Left lobe of liver (tissue), 2 donors: ENCODE data around the gene TENT4A. TPM values are rescaled to one million over a fixed set of nuclear protein-coding genes. Genes with fewer than 3 reads are reported as not detected.

ENCODE experiments used
- ATAC-seq: fragments of 200-7000 bp; cut with Tn5 transposase; one replicate; pipeline ENCODE4 v1.9.1; 2020; ENCODE audit warnings: mild to moderate bottlenecking, moderate library complexity
- DNase-seq: peaks from one replicate; pipeline ENCODE4 v3.0.0-alpha.2; 2020; ENCODE audit warnings: low spot score
- total RNA-seq: library from RNA; stranded (reverse); gene quantifications from one replicate; pipeline ENCODE4 v1.2.1, GENCODE V29; 2021
- donor health status: DM: no; HTN: no; CAD: no; lungs with moderate emphysema.
- donor health status: DM: no; HTN: yes; CAD: no.

Gene TENT4A
- total RNA-seq, 1 donor from 2014 or later = 14.3 TPM

DNA sequence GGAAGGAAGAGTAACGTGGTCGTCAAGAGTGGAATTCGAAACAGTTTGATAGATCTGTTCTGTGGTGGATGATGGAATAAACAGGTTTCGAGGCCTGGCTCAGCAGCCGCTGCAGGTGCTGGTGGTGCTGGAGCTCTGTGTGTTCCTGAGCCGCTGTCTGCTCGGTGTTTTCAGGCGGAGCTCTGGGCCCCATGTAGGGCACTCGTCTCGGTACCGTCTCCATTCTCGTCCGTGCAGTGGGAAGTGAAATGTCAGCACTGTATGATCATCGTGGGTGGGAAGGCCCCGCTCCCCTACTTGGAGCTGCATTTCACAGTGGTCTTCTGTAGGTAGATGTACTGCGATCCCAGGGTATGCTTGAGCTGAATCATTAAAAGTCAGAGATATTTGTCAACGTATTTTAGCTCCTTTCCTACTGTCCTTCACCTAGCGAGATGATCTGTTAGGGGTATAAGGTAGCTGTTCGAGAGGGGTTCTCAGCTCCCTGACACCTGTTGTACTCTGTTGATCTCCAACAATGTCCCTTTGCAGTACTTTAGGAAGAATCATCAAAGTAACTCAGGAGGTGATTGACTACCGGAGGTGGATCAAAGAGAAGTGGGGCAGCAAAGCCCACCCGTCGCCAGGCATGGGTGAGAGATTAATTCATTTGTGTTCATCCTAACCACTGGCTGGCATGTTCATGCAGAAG, 35.9 kb downstream of the TENT4A start:
- ATAC-seq (no peak), DNase-seq (no peak)

DNA sequence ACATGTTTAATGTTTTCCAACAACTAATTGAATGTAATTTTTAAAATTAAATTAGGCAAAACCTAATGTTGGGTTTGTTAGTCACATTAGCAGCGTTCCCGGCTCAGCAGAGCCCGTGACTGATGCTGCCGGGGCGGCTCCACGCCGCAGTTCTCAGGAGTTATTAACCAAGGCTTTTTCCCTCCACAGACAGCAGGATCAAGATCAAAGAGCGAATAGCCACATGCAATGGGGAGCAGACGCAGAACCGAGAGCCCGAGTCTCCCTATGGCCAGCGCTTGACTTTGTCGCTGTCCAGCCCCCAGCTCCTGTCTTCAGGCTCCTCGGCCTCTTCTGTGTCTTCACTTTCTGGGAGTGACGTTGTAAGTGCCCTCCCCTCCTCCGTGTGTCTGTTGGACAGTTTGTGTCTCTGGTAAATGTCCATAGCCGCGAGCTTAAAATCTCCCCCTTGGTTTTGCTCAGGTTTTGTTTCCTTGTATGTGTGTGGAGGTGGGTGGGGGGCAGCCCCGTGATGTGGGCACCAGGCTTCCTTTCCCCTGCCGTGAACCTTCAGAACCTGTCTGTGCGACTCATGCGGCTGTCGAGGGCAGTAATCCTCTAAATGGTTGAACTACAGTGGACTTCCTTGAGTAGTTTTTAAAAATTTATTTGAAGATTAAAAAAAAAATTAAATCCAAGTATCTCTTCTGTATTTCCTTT, 37.1 kb downstream of the TENT4A start:
- ATAC-seq (no peak), DNase-seq (no peak)

DNA sequence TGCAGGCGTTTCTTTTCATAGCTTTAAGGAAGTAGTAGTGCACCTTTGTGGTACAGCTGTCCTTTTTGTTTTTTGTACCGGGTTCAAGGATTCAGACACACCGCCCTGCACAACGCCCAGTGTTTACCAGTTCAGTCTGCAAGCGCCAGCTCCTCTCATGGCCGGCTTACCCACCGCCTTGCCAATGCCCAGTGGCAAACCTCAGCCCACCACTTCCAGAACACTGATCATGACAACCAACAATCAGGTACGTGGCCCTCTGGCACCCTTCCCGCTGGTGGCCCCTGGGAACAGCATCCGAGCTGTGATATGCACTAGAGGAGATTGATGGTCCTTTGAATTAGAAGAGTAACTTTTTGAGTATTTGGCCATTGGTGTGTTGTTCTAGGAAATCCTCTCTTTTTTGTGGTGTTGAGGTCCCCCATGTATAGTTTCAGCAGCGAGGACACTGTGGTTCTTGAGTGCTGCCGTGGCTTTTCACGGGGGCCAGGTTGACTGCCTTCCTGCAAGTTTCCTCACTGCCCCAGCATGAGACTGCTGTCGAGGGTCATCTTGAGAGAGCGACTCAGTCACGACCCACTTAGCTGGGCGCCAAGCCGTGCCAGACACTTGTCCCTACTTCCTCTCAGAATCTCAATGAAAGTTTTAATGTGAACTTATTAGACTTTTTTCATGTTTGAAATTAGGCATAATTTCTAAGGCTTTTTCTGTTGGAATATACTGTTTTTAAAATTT, 37.9 kb downstream of the TENT4A start:
- ATAC-seq (no peak), DNase-seq (no peak)

DNA sequence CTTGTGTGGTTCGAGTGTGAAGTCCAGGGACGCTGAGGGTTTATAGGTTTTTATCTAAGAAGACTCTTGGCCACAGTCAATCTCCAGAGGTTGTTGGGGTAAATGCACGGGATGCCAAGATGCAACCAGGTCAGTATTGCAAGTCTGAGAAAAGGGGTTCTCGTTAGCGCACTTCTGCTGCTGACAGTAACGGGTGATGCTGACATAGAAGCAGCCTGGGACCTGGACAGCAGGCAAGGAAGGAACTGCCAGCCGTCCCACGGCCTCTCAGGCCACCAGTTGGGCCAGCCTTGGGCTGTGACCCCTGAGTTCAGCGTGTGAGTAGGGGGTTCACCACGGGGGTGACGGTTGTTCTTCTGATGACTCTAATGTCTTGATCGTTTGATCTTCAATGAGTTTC, 39.0 kb downstream of the TENT4A start:
- ATAC-seq (no peak), DNase-seq (no peak)

DNA sequence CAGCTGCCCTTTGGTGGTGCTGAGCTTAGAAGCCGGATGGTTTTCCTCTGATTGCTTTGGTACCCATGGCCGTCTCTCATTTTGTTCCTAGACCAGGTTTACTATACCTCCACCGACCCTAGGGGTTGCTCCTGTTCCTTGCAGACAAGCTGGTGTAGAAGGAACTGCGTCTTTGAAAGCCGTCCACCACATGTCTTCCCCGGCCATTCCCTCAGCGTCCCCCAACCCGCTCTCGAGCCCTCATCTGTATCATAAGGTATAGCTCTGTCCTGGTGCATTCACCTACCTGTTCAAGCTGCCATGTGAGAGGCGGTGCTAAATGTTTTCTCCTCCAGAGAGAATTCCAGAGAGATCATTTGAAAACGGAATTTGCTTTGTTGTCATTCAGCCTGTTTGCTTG, 39.5 kb downstream of the TENT4A start:
- ATAC-seq (no peak), DNase-seq (no peak)

DNA sequence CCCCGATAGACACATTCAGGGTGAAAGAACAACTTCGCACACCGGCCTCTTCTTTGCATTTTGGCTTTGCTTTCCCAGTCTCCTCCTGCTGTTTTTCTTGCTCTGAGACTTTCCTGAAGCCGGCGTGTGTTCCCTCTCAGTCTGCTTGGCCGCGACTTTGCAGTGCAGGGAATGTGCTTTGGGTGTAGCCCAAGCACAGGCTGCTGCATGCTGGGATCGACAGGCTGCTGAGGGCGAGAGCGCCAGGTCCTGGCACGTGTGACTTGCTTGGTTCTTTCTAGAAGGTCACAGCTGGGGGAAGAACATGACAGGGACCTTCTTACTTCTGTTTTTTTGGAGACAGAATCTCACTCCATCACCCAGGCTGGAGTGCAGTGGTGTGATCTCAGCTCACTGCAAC, 40.6 kb downstream of the TENT4A start:
- ATAC-seq = no peak
- DNase-seq = no peak

DNA sequence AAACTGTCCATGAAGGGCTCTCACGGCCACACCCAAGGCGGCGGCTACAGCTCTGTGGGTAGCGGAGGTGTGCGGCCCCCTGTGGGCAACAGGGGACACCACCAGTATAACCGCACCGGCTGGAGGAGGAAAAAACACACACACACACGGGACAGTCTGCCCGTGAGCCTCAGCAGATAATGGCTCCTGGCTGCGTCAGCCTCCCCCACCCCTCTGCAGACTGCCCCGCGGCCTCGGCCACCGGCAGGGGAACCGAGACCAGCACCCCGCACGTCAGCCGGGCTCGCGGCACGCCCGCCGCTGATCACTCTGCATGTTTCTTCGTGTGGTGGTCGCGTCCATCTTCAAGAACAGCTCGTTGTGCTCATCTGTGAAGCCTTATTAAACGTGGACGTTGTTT, 41.5 kb downstream of the TENT4A start:
- no peak for DNase-seq
- no peak for ATAC-seq

DNA sequence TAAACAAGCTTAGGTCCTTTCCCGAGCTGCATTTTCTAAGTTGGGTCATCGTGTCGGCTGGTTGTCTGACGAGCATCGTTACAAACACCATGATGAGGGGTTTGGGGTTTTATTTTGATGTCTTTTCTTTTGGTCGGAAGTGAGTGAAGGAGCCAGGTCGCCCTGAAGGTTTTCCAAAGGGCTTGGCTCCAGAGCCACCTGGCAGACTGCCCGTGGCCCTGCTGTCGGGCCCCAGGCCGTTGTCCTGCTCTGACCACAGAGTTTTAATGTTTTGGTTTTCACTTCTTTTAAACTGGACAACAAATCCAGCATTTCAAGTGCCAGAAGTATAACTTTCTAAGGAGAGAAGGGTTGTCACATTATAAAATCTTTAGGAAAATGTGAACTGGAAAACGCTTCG, 42.3 kb downstream of the TENT4A start:
- ATAC-seq = peak; percentile 54
- DNase-seq = peak; percentile 72

DNA sequence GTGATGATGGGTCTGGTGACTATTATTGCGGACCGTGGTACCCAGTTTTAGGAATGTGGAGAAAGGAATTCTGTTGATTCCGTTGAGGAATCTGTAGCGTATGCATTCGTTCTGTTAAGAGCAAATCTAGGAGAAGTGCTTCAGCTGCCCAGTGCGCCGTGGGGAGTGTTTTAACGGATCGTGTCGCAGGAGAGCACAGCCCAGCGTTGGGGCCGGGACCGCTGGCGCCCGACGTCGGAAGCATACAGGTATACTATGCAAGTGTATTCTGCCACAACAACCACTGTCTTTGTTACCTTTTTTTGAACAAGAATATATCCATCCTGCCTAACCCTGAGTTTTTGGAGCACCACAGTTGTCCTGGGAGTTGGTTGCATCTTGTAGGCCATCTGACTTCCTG, 42.7 kb downstream of the TENT4A start:
- ATAC-seq = no peak
- DNase-seq = no peak

DNA sequence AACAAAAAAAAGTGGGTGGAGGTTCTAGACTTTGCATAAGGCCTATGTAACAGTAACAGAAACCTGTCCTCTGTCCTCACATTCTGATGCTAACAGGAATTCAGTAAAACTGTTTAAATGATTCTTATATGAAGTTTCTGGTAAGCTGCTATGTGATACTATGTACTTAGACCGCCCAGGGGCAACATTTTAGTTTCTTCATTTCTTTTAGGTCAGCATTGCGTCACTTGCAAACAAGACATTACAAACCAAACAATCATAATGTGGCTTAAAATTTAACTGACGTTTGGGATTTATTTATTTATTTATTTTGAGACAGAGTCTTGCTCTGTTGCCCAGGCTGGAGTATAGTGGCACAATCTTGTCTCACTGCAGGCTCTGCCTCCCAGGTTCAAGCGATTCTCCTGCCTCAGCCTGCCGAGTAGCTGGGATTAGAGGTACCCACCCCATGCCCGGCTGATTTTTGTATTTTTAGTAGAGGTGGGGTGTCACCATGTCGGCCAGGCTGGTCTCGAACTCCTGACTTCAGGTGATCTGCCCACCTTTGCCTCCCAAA, 44.3 kb downstream of the TENT4A start:
- DNase-seq (no peak), ATAC-seq (peak; percentile 65)

DNA sequence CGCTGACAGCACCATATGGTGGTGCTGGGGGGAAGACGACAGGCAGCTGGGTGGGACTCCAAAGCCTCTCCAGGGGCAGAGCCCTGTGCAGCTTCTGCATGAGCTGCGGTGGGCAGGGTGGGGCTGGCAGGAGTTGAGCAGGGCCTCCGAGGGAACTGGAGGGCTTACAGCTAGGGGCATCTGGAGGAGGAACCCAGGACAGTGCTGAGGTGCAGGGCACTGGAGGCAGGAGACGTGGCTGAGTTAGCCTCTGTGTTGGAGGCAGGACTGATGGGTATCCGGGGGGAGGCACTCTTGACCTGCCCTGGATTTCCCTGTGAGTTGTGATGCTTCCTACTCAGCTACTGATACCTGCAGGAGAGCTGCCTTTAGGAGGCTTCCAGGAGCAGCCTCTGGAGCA, 45.0 kb downstream of the TENT4A start:
- no peak for DNase-seq
- ATAC-seq = peak; percentile 2

DNA sequence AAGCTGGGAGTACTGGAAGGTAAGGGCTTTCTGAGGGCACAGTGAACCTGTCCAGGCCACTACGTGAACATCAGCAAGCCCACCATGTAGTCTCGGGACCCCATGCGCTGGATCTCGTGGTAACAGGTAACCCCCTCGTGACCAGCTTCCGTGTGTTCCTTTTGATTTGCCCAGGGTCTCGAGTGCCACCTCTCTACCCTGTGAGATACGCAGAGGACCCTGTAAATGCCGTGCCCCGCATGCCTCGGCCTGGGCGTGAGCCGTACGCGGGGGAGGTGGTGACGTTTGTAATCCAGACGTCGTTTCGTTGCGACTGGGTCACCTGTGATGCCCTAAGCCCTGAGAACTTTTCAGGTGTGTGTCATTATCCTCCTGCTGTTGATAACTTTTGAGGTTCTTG, 45.5 kb downstream of the TENT4A start:
- no peak for ATAC-seq
- no peak for DNase-seq

DNA sequence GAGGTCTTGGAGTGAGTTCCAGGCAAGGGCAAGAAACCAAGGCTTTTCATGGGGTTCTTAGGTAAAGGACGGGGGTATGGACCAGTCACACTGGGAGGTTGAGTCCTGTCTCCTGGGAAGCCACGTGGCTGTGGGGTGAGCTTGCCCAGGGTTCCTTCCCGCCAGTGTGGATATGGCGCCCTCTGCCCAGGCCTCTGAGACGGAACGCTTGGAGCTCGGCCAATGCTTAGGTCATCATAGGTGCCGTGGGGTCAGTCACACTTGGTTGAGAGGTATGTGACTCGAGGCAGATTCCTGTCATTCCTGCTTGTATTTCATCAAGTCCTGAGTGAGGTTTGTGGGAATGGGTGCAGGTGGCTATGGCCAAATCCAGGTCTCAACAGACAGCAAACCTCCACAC, 46.2 kb downstream of the TENT4A start:
- DNase-seq (peak; percentile 68), ATAC-seq (peak; percentile 68)

DNA sequence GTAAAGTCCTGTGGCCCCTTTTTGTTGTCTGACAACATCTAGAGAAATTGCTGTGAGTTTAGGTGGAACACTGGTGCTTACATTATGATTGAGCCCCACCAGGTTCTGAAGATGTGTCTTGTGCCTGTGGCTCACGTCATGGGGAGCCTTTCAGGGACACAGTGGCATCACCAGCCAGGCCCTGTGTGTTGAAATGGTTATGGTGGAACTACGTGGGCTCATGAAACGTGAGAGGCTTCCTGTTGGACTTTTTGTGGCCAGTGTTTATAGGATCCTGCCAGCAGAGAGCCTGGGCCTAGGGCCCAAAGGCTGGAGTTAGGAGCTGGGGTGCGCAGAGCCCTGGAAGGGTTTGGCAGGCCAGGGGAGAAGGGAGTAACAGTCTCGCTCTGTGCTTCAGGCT, 46.8 kb downstream of the TENT4A start:
- ATAC-seq (no peak), DNase-seq (no peak)

DNA sequence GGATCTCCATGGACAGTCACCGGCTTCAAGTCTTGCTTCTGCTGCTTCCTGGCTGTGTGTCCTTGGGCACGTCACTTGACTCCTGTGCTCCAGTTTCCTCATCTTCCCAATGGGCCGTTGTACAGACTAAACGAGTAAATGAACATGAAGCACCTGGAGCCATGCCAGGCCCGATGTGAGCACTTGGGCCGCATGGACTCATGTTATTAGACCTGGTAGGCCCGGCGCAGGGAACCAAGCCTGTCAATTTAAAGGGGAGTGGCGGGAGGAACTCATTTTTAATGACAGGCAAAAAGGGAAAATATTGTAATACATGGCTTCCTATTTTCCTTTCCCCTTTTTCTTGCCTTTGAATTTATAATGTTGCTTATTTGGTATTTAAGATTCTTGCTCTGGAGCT, 47.5 kb downstream of the TENT4A start:
- DNase-seq (no peak), ATAC-seq (no peak)

DNA sequence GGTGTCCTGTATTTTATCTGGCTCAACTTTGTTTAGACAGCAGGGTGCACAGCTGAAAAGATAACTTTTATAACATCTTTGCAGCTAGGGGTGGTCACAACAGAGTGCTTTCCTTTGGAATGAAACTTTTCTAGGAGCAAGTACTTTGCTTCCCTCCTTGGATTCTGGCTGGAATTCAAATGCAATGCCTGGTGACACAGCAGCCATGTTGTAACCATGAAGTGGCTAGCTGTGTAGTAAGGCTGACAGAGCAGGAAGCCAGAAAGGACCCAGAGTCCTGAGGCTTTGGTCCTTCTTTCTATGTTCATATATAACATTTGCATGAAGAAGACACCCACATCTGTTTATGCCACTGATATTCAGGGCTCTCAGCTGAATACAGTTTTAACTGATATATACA, 48.1 kb downstream of the TENT4A start:
- ATAC-seq (no peak), DNase-seq (no peak)

DNA sequence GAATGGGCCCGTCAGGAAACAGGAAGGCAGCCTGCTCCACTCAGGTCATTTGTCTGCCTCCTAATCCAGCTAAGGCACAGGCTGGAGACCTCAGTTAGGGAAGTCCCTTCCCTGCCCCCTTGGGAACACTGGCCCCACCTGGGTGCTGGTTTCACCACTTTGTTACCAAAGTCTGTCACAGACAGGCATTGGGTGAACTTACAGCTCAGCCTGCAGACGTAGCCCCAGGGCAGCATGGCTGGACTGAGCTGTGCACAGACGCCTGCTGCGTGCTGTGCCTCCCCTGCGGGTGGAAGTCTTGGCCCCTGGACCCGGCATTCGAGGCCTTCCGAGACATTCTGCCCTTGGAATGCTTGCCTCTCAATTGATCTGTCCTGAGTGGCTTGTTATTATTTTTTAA, 48.9 kb downstream of the TENT4A start:
- DNase-seq (no peak), ATAC-seq (no peak)

DNA sequence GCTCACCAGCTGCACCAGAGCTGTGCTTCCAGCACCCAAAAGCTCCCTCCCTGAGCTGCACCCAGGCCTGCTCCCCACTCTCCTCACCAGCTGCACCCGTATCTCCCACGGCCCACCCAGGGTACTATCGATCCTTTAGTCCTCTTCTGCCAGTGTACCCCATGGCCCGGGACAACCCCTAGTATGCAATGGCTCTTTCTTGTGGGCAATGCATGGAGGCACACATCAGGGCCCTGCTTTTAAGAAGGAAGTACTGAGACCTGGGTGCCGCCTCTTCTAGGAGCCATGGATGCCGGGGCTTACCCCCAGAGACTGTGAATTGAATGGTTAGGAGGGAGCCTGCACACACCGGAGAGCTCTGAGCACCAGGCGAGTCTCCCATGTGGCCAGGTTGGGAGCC, 49.5 kb downstream of the TENT4A start:
- no peak for ATAC-seq
- DNase-seq = no peak

DNA sequence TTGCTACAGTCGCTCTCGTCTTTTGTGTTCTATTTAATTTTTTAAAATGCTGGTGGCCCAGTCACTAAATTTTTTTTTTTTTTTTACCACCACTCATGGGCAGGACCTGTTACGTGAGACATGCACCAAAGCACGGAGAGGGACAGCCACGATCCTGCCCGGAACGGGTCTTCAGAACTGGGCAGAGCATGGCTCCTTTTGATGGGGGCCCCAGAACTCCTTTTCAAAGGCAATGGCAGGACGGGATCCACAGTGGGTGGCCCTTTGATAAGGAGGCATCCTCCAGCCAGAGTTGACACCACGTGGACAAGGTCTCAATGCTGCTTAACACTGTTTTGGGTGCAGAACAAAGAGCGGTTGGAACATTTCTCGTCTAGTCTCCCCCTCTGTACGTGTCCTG, 50.0 kb downstream of the TENT4A start:
- DNase-seq (no peak), ATAC-seq (no peak)

DNA sequence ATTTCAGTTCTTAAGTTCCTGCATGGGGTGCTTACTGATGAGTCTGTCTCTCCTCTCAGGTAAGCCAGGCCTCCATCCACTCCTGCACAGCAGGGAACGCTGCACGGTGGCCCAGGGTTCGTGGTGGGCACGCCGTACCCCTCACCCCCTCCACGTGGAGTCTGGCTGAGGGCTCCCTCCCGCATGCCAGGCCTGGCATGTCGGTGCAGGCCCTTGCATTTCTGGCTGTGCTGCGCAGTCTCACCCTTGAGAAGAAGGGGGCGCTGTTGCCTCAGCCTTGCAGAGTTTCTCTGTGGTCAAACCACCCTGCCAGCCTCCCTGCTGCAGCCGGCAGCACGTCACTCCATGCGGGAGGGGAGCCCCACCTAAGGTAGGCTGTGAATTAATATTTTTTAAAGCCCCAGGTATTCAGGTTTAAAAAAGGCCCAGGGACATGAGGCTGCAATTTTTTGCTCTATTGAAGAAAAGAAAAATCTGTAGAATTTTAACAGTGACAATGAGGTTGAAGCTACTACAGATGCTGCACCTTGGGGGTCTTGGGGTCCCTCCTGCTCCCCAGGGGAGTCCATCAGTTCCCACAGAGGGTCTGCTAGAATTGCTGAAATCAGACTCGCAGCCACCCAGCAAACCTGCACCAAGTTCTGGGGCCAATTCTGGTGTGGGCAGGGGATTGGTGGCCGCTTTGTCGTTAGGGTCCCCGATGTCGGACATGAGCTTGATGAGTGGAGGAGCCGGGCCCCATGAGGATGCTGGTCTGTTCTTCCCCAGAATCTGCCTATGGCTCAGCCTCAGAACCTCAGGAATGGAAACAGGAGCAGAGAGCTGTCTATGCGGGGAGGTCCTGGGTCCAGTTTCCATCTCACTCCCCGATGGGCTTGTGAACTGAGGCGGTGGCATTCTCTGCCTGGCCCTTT, 52.6 kb downstream of the TENT4A start:
- ATAC-seq (peak; percentile 77), DNase-seq (no peak)

DNA sequence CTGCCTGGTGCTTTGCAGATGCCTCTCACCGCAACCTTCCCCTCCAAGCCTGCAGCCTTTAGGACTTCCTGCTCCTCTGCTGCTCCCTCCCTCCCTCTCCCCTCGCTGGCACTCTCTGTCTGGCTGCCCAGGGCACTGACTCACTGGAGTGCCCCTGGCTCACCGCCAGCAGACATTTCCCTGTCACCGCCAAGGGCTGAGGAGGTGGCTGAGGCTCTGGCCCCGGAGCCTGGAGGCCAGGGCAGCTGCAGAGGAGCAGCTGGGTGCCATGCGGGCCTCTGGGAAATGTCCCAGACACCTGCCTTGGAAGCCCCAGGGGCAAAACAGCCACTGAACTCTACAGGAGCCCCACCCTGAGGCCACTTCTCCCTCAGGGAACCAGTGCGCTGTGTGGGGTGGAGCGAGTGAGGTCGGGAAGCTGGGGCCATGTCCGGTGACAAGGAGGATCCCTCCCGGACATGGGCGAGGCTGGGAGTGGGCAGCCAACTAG, 53.4 kb downstream of the TENT4A start:
- peak; percentile 63 for ATAC-seq
- DNase-seq = peak; percentile 59
